Neural progenitor cell (in vitro differentiated cells): ENCODE measurements around the gene PLPP6. TPM values are rescaled to one million over a fixed set of nuclear protein-coding genes. Genes with fewer than 3 reads are reported as not detected.

Source experiments
- DNase-seq: peaks from one replicate; pipeline ENCODE4 v3.0.0-alpha.2; 2016; ENCODE audit warnings: low spot score
- H2AFZ ChIP-seq: fragments of 200-600 bp; sonication (generic); replicated peaks from 2 replicates; pipeline ENCODE4 v1.6.1; 2016; ENCODE audit warnings: antibody characterized with exemption
- H3F3A ChIP-seq: fragments of 200-600 bp; sonication (generic); 2 replicates; pipeline ENCODE4 v1.6.1; 2016; ENCODE audit warnings: antibody characterized with exemption, low read depth
- H3K27ac ChIP-seq: fragments of 200-600 bp; sonication (generic); 2 replicates; pipeline ENCODE4 v1.5.1; 2016; ENCODE audit warnings: mild to moderate bottlenecking
- H3K27me3 ChIP-seq: fragments of 200-600 bp; sonication (generic); 2 replicates; pipeline ENCODE4 v1.6.1; 2016; ENCODE audit warnings: mild to moderate bottlenecking, moderate library complexity
- H3K36me3 ChIP-seq: fragments of 200-600 bp; sonication (generic); 2 replicates; pipeline ENCODE4 v1.5.1; 2016
- H3K4me1 ChIP-seq: fragments of 200-600 bp; sonication (generic); 2 replicates; pipeline ENCODE4 v1.6.1; 2016; ENCODE audit warnings: mixed run types
- H3K4me2 ChIP-seq: fragments of 200-600 bp; sonication (generic); 2 replicates; pipeline ENCODE4 v1.6.1; 2016
- H3K4me3 ChIP-seq: fragments of 200-600 bp; sonication (generic); 2 replicates; pipeline ENCODE4 v1.5.1; 2016
- H3K79me2 ChIP-seq: fragments of 200-600 bp; sonication (generic); 2 replicates; pipeline ENCODE4 v1.6.1; 2016; ENCODE audit warnings: low read depth
- H3K9ac ChIP-seq: fragments of 200-600 bp; sonication (generic); 2 replicates; pipeline ENCODE4 v1.6.1; 2016
- H3K9me3 ChIP-seq: fragments of 200-600 bp; sonication (generic); 2 replicates; pipeline ENCODE4 v1.5.1; 2016; ENCODE audit warnings: low read depth
- H4K20me1 ChIP-seq: fragments of 200-600 bp; sonication (generic); 2 replicates; pipeline ENCODE4 v1.6.1; 2016; ENCODE audit warnings: low read depth
- H3K27ac Mint-ChIP-seq: 3 replicates; pipeline ENCODE4 v1.8.0; 2021; ENCODE audit warnings: mixed read lengths
- H3K27me3 Mint-ChIP-seq: 2 replicates; pipeline ENCODE4 v1.8.0; 2022; ENCODE audit warnings: low read depth, mild to moderate bottlenecking, inconsistent platforms, moderate library complexity, mixed read lengths; ENCODE audit not compliant: insufficient read depth
- H3K36me3 Mint-ChIP-seq: 3 replicates; pipeline ENCODE4 v1.8.0; 2021; ENCODE audit warnings: mixed read lengths
- H3K4me1 Mint-ChIP-seq: 3 replicates; pipeline ENCODE4 v1.8.0; 2021; ENCODE audit warnings: mixed read lengths
- H3K4me3 Mint-ChIP-seq: 3 replicates; pipeline ENCODE4 v1.8.0; 2021; ENCODE audit warnings: mild to moderate bottlenecking, moderate library complexity, mixed read lengths
- H3K9me3 Mint-ChIP-seq: 3 replicates; pipeline ENCODE4 v1.8.0; 2020; ENCODE audit warnings: mixed read lengths
- EZH2 ChIP-seq: fragments of 200-600 bp; sonication (generic); IDR thresholded peaks from 2 replicates; pipeline ENCODE4 v1.6.1; 2017; ENCODE audit warnings: antibody characterized with exemption, mild to moderate bottlenecking, moderate library complexity
- EZH2phosphoT487 ChIP-seq: fragments of 200-600 bp; sonication (generic); IDR thresholded peaks from 2 replicates; pipeline ENCODE4 v1.6.1; 2017; ENCODE audit warnings: antibody characterized with exemption
- total RNA-seq: library from RNA; depleted of rRNA; stranded (reverse); fragments of >200 nt; gene quantifications from 2 replicates; pipeline ENCODE4 v1.2.3, GENCODE V29; 2015; ENCODE audit warnings: low replicate concordance
- TF ChIP-seq, protein P1 (sequence below): fragments of 200-600 bp; sonication (generic); IDR thresholded peaks from 2 replicates; pipeline ENCODE4 v1.5.1; 2017; ENCODE audit warnings: antibody characterized with exemption, mild to moderate bottlenecking

Gene PLPP6
- total RNA-seq, 1 donor from 2014 or later, result 11.1 TPM

GRCh38 chr9:4678679-4679267 is 16.7 kb downstream of the PLPP6 start:
- peaks cover 19% of the 10 kb centered on the region for H3F3A ChIP-seq
- no peak overlapping the region for H3K4me3 Mint-ChIP-seq
- no peaks in the 10 kb centered on the region for H3K36me3 Mint-ChIP-seq
- DNase-seq, result no peak
- H3K4me2 ChIP-seq, result peak overlapping the region; percentile 94
- TF ChIP-seq EZH2phosphoT487 (no peak), EZH2 (no peak)
- TF ChIP-seq, protein P1, sequence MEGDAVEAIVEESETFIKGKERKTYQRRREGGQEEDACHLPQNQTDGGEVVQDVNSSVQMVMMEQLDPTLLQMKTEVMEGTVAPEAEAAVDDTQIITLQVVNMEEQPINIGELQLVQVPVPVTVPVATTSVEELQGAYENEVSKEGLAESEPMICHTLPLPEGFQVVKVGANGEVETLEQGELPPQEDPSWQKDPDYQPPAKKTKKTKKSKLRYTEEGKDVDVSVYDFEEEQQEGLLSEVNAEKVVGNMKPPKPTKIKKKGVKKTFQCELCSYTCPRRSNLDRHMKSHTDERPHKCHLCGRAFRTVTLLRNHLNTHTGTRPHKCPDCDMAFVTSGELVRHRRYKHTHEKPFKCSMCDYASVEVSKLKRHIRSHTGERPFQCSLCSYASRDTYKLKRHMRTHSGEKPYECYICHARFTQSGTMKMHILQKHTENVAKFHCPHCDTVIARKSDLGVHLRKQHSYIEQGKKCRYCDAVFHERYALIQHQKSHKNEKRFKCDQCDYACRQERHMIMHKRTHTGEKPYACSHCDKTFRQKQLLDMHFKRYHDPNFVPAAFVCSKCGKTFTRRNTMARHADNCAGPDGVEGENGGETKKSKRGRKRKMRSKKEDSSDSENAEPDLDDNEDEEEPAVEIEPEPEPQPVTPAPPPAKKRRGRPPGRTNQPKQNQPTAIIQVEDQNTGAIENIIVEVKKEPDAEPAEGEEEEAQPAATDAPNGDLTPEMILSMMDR, result no peak
- peaks cover 38% of the 10 kb centered on the region for H3K79me2 ChIP-seq
- H2AFZ ChIP-seq, result peak overlapping the region; percentile 87
- H3K9ac ChIP-seq, result peak overlapping the region; percentile 76
- H3K27ac Mint-ChIP-seq, result no peak overlapping the region
- H3K36me3 ChIP-seq, result no peaks in the 10 kb centered on the region
- peak overlapping the region; percentile 91 for H3K27ac ChIP-seq
- H3K9me3 Mint-ChIP-seq, result no peaks in the 10 kb centered on the region
- H3K9me3 ChIP-seq, result no peaks in the 10 kb centered on the region
- H3K27me3 ChIP-seq, result no peaks in the 10 kb centered on the region
- peaks cover 7% of the 10 kb centered on the region for H4K20me1 ChIP-seq
- H3K4me1 ChIP-seq, result peaks cover 7% of the 10 kb centered on the region
- H3K4me3 ChIP-seq, result peak overlapping the region; percentile 80
- no peaks in the 10 kb centered on the region for H3K27me3 Mint-ChIP-seq
- H3K4me1 Mint-ChIP-seq, result no peaks in the 10 kb centered on the region

DNA sequence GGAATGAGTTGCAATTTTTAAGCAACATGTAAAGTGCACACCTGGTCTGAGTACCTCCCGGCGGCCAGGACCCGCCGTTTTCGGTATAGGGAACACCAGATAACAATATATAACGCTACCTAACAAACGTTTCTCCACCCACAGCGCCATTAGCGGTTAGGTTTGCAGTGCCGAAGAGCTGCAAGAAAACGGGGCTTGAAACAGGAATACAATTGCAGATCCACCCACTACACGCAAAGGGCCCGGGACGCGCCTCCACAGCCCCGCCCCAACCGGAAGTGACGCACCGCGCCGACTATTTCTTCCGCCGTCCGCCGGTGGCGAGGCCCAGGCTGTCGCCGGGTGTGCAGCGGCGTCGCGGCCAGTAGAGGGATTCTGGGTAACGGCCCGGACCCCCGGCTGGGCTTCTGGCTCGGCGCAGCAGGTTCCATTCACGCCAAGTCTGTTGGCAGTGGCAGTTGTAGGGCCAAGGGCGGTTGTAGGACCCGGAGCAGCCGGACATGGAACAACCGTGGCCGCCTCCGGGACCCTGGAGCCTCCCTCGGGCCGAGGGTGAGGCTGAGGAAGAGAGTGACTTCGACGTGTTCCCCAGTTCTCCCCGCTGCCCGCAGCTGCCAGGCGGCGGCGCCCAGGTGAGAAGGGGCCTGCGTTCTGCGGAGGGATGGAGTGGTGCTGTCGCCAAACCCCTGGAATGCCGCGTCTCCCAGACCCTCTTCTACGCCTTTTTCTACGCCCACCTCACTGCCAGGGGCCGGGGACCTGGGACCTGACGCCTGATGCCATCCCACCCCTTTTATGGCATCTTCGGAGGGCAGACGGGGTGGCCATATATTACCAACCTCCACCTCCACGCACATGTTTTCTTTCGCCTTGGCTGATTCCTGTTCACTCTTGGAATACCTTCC is 17.4 kb downstream of the PLPP6 start, which contains the start of gene CDC37L1:
Gene CDC37L1 (plus strand): TSS at position 302 of the 905 bp plus-strand sequence. CDS start 199 bp downstream, at position 501.
- peak within 1 kb of the TSS; percentile 80 for H3K4me3 ChIP-seq
- no peaks in the 10 kb centered on the region for H3K27me3 ChIP-seq
- Mint-ChIP-seq H3K9me3 (no peaks in the 10 kb centered on the region), H3K27ac (no peak within 1 kb of the TSS), H3K27me3 (no peaks in the 10 kb centered on the region), H3K4me1 (no peaks in the 10 kb centered on the region), H3K4me3 (no peak within 1 kb of the TSS), H3K36me3 (no peaks in the 10 kb centered on the region)
- peaks cover 7% of the 10 kb centered on the region for H4K20me1 ChIP-seq
- peak within 1 kb of the TSS; percentile 87 for H2AFZ ChIP-seq
- H3K4me2 ChIP-seq, result peak within 1 kb of the TSS; percentile 94
- TF ChIP-seq EZH2phosphoT487 (peak; percentile 45), EZH2 (peak; percentile 63)
- TF ChIP-seq, protein P1, result peak; percentile 65
- H3K36me3 ChIP-seq, result no peaks in the 10 kb centered on the region
- H3K9me3 ChIP-seq, result no peaks in the 10 kb centered on the region
- H3K9ac ChIP-seq, result peak within 1 kb of the TSS; percentile 76
- H3K27ac ChIP-seq, result peak within 1 kb of the TSS; percentile 91
- peaks cover 7% of the 10 kb centered on the region for H3K4me1 ChIP-seq
- H3F3A ChIP-seq, result peaks cover 19% of the 10 kb centered on the region
- DNase-seq, result peak; percentile 97
- H3K79me2 ChIP-seq, result peaks cover 42% of the 10 kb centered on the region

DNA sequence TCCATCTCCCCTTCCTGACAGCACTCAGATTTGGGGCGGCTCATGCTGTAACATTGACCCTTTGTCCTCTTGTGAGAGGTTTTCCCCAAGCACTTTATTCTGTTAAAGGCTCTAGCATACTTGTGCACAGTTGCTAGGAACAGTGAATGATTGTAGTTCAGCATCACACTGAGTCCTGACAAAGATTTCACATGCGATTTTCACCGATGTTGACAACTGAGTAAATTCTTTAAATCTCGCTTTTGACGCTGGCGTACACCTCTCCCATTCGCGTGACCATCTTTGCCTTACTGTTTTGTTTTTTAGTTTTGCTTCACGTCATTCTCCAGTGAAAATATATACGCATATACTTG is 18.1 kb downstream of the PLPP6 start:
- Histone ChIP-seq H3F3A (peaks cover 19% of the 10 kb centered on the region), H3K79me2 (peaks cover 42% of the 10 kb centered on the region), H3K9me3 (no peaks in the 10 kb centered on the region), H3K27me3 (no peaks in the 10 kb centered on the region), H3K36me3 (no peaks in the 10 kb centered on the region), H3K4me1 (peaks cover 7% of the 10 kb centered on the region), H3K9ac (peak overlapping the region; percentile 58), H3K27ac (peak overlapping the region; percentile 47), H4K20me1 (peaks cover 7% of the 10 kb centered on the region), H3K4me2 (peak overlapping the region; percentile 94), H3K4me3 (peak overlapping the region; percentile 80), H2AFZ (peak overlapping the region; percentile 71)
- no peak for DNase-seq
- TF ChIP-seq EZH2 (no peak), EZH2phosphoT487 (no peak)
- Mint-ChIP-seq H3K4me3 (no peak overlapping the region), H3K27me3 (no peaks in the 10 kb centered on the region), H3K36me3 (peaks cover 4% of the 10 kb centered on the region), H3K27ac (no peak overlapping the region), H3K4me1 (no peaks in the 10 kb centered on the region), H3K9me3 (no peaks in the 10 kb centered on the region)
